Vagina (tissue), 2 donors: ENCODE measurements around the gene SMIM29.
"Not testable (repeated sequence)": the region's sequence is repeated elsewhere in the genome, so short reads cannot be mapped to it uniquely, and the experiment has no call there.

Experiments used
- POLR2AphosphoS5 ChIP-seq, 2 donors: sonication (generic); formaldehyde crosslinking; IDR thresholded peaks; one replicate each; pipeline ENCODE4 v1.9.0; 2017; ENCODE audit warnings: antibody characterized with exemption in 2 of 2, mild to moderate bottlenecking in 2 of 2, low read depth in 1 of 2; ENCODE audit not compliant: insufficient read depth in 1 of 2
- TF ChIP-seq, protein P1 (sequence below), 3 experiments: fragments of 450-650 bp in 2 of 3; fragments of 200-600 bp in 1 of 3; sonication (generic) in 1 of 3; IDR thresholded peaks; one replicate each; pipeline ENCODE4 v1.5.1; 2017 to 2019; ENCODE audit warnings: antibody characterized with exemption in 3 of 3, mild to moderate bottlenecking in 2 of 3, moderate library complexity in 2 of 3

DNA sequence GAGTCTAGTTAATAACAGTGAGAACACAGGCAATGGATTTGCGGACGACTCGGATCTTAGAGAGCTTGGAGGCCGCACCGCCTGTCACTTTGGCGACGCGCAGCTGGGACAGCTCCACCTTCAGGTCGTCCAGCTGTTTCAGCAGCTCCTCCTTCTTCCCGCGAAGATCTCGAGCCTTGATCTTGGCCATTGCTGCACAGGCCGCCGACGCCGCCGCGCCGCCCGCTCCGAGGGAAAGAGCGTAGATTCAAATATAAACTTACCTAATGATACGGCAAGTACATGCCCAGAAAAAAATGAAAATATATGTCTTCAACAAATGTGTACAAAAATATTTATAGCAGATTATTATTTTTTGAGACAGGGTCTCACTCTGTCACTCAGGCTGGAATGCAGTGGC, 14.7 kb upstream of the SMIM29 start:
- TF ChIP-seq, protein P1, sequence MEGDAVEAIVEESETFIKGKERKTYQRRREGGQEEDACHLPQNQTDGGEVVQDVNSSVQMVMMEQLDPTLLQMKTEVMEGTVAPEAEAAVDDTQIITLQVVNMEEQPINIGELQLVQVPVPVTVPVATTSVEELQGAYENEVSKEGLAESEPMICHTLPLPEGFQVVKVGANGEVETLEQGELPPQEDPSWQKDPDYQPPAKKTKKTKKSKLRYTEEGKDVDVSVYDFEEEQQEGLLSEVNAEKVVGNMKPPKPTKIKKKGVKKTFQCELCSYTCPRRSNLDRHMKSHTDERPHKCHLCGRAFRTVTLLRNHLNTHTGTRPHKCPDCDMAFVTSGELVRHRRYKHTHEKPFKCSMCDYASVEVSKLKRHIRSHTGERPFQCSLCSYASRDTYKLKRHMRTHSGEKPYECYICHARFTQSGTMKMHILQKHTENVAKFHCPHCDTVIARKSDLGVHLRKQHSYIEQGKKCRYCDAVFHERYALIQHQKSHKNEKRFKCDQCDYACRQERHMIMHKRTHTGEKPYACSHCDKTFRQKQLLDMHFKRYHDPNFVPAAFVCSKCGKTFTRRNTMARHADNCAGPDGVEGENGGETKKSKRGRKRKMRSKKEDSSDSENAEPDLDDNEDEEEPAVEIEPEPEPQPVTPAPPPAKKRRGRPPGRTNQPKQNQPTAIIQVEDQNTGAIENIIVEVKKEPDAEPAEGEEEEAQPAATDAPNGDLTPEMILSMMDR (IDR thresholded peaks at IDR 0.05) = not testable (repeated sequence)
- not testable (repeated sequence) for TF ChIP-seq POLR2AphosphoS5 (IDR thresholded peaks at IDR 0.05; ENCODE audit: insufficient read depth in 1 of 2, low read depth in 1 of 2)
